Limb (tissue), 2 donors: ENCODE data around the gene UNC5C.
A peak's percentile ranks its signal among the peaks of the same experiment; 100 is the strongest.

Experiments
- DNase-seq, 2 donors: peaks; one replicate each; pipeline ENCODE4 v3.0.0-alpha.2; 2016; ENCODE audit errors: extremely low spot score in 2 of 2

Gene UNC5C

GRCh38 chr4:95466791-95467190 is 82.0 kb downstream of the UNC5C start:
- no peak for DNase-seq

- DNase-seq, result no peak
Observed at GRCh38 chr4:95465010-95465409, 83.8 kb downstream of the UNC5C start.

- DNase-seq, result no peak
Observed at GRCh38 chr4:95462921-95463320, 85.9 kb downstream of the UNC5C start.

GRCh38 chr4:95457353-95457752 is 91.4 kb downstream of the UNC5C start:
- DNase-seq, result no peak

- DNase-seq, result no peak
Observed at GRCh38 chr4:95450294-95450693, 98.5 kb downstream of the UNC5C start.

GRCh38 chr4:95446173-95446572 is 102.6 kb downstream of the UNC5C start:
- DNase-seq, result no peak

GRCh38 chr4:95445251-95445650 is 103.5 kb downstream of the UNC5C start:
- no peak for DNase-seq

- no peak for DNase-seq
Observed at GRCh38 chr4:95444812-95445211, 104.0 kb downstream of the UNC5C start.

- DNase-seq, result no peak
Observed at GRCh38 chr4:95439896-95440295, 108.9 kb downstream of the UNC5C start.

GRCh38 chr4:95439071-95439470 is 109.7 kb downstream of the UNC5C start:
- no peak for DNase-seq

GRCh38 chr4:95432466-95432865 is 116.3 kb downstream of the UNC5C start:
- no peak for DNase-seq

GRCh38 chr4:95431678-95432077 is 117.1 kb downstream of the UNC5C start:
- no peak for DNase-seq

GRCh38 chr4:95429416-95429815 is 119.4 kb downstream of the UNC5C start:
- DNase-seq, result no peak

GRCh38 chr4:95428291-95429070 is 120.3 kb downstream of the UNC5C start:
- no peak for DNase-seq

GRCh38 chr4:95426455-95426854 is 122.3 kb downstream of the UNC5C start:
- no peak for DNase-seq

- no peak for DNase-seq
Observed at GRCh38 chr4:95422436-95422835, 126.3 kb downstream of the UNC5C start.

GRCh38 chr4:95421869-95422268 is 126.9 kb downstream of the UNC5C start:
- no peak for DNase-seq

GRCh38 chr4:95417531-95417930 is 131.2 kb downstream of the UNC5C start:
- no peak for DNase-seq

GRCh38 chr4:95415346-95415771 is 133.4 kb downstream of the UNC5C start:
- no peak for DNase-seq

- DNase-seq, result peak in 1 of 2 donors; percentile 42
Observed at GRCh38 chr4:95411371-95412088, 137.2 kb downstream of the UNC5C start.

- DNase-seq, result no peak
Observed at GRCh38 chr4:95410387-95410977, 138.3 kb downstream of the UNC5C start.

GRCh38 chr4:95409750-95410149 is 139.0 kb downstream of the UNC5C start:
- no peak for DNase-seq

- DNase-seq, result no peak
Observed at GRCh38 chr4:95409127-95409526, 139.6 kb downstream of the UNC5C start.
